ENCODE data around the gene EPHX1. TPM values are rescaled to one million over a fixed set of nuclear protein-coding genes. Genes with fewer than 3 reads are reported as not detected.
"Not testable (repeated sequence)": the region's sequence is repeated elsewhere in the genome, so short reads cannot be mapped to it uniquely, and the experiment has no call there.

EPHX1 gene
- polyA plus RNA-seq, 4 donors = 7.6 to 39.1 (median 16.7) TPM

DNA sequence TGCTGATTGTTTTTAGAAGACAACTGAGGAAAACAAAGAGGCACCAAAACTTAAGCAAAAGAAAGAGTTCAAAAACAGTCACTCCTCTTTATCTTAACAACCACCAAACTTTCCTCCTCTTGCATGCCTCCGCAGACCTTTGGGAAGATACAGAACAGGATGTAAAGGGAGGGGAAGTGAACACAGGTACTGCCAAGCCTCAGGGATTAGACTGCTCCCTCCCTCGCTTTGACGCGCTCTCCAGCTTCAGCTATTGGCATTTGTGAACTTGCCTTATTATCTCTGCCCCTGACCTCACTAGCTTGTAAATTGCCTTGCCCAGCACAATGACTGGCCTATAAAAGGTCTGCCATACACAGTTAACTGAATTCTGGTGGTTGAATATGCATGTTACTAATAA lies 37.1 kb upstream of the EPHX1 start:
- 25 to 41% (median 34%) methylated on average over 4 of the region's 4 CpGs for WGBS, 3 donors
- peak; percentile 29 to 69 for DNase-seq
- peak overlapping the region in 2 of 3 donors; percentile 10 to 25 for H3K27ac ChIP-seq (ENCODE audit: low read depth in 1 of 3, low read length in 2 of 3)
- FAIRE-seq = no peak
- no peaks in the 10 kb centered on the region for H3K9me3 ChIP-seq (ENCODE audit: control insufficient read depth in 2 of 2, insufficient read depth in 1 of 2, low read depth in 1 of 2, low read length in 1 of 2)
- peaks cover 2 to 17% (median 6%) of the 10 kb centered on the region in 3 donors for H3K4me1 ChIP-seq (ENCODE audit: control insufficient read depth in 3 of 3, insufficient read depth in 2 of 3, low read depth in 1 of 3, low read length in 2 of 3)
- no peaks in the 10 kb centered on the region for H3K27me3 ChIP-seq (ENCODE audit: control insufficient read depth in 3 of 3, insufficient read depth in 3 of 3, low read length in 3 of 3)
- no peak overlapping the region for H3K4me3 ChIP-seq (ENCODE audit: low read depth in 1 of 3, low read length in 3 of 3)
- no peaks in the 10 kb centered on the region for H3K36me3 ChIP-seq (ENCODE audit: control insufficient read depth in 3 of 3, insufficient read depth in 2 of 3, low read depth in 1 of 3, low read length in 3 of 3)

DNA sequence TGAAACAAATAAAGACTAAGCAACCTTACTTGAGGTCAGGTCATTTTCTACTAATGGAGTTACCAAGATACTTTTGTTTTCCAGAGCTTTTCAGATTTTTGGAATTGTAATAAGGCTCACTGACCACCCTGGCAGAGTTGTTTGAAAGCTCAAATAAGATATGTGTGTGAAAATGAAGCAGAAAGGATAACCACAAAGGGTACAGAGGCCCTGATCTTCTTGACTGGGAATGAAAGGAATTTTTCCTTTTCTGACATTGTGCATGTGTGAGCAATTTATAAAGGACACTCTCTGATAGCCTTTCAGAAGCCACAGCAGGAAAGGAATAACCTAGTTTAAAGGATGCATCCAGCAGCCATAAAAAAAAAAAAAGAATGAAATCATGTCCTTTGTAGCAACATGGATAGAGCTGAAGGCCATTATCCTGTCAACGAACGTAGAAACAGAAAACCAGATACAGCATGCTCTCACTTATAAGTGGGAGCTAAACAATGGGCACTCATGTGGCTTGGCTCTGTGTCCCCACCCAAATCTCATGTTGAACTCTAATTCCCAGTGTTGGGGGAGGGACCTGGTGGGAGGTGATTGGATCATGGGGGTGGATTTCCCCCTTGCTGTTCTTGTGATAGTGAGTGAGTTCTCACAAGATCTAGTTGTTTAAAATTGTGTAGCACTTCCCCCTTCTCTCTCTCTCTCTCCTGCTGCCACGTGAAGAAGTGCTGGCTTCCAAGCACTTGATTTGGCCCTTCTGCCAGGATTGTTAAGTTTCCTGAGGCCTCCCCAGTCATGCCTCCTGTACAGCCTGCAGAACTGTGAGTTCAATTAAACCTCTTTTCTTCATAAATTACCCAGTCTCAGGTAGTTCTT lies 35.4 kb upstream of the EPHX1 start:
- DNase-seq = no peak
- WGBS, 3 donors = 66 to 89% (median 77%) methylated on average over 3 of the region's 3 CpGs
- Histone ChIP-seq H3K4me3 (ENCODE audit: low read depth in 1 of 3, low read length in 3 of 3) (no peak overlapping the region), H3K4me1 (ENCODE audit: control insufficient read depth in 3 of 3, insufficient read depth in 2 of 3, low read depth in 1 of 3, low read length in 2 of 3) (peaks cover 2 to 20% (median 6%) of the 10 kb centered on the region in 3 donors), H3K9me3 (ENCODE audit: control insufficient read depth in 2 of 2, insufficient read depth in 1 of 2, low read depth in 1 of 2, low read length in 1 of 2) (no peaks in the 10 kb centered on the region), H3K36me3 (ENCODE audit: control insufficient read depth in 3 of 3, insufficient read depth in 2 of 3, low read depth in 1 of 3, low read length in 3 of 3) (no peaks in the 10 kb centered on the region), H3K27ac (ENCODE audit: low read depth in 1 of 3, low read length in 2 of 3) (no peak overlapping the region), H3K27me3 (ENCODE audit: control insufficient read depth in 3 of 3, insufficient read depth in 3 of 3, low read length in 3 of 3) (no peaks in the 10 kb centered on the region)
- FAIRE-seq = no peak

DNA sequence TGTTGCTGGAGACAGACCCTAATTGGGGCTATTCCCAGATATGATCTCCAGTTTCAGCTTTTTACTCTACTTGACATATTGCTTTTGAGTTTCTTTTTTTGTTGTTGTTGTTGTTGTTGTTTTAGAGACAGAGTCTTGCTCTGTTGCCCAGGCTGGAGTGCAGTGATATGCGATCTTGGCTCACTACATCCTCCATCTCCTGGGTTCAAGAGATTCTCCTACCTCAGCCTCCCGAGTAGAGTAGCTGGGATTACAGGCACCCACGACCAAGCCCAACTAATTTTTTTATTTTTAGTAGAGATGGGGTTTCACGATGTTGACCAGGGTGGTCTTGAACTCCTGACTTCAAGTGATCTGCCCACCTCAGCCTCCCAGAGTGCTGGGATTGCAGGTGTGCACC lies 33.6 kb upstream of the EPHX1 start:
- no peak for DNase-seq
- Histone ChIP-seq H3K27me3 (ENCODE audit: control insufficient read depth in 3 of 3, insufficient read depth in 3 of 3, low read length in 3 of 3) (no peaks in the 10 kb centered on the region), H3K9me3 (ENCODE audit: control insufficient read depth in 2 of 2, insufficient read depth in 1 of 2, low read depth in 1 of 2, low read length in 1 of 2) (no peaks in the 10 kb centered on the region), H3K27ac (ENCODE audit: low read depth in 1 of 3, low read length in 2 of 3) (no peak overlapping the region), H3K4me3 (ENCODE audit: low read depth in 1 of 3, low read length in 3 of 3) (no peak overlapping the region), H3K36me3 (ENCODE audit: control insufficient read depth in 3 of 3, insufficient read depth in 2 of 3, low read depth in 1 of 3, low read length in 3 of 3) (peaks cover 0 to 6% (median 0%) of the 10 kb centered on the region in 3 donors), H3K4me1 (ENCODE audit: control insufficient read depth in 3 of 3, insufficient read depth in 2 of 3, low read depth in 1 of 3, low read length in 2 of 3) (peaks cover 4 to 20% (median 6%) of the 10 kb centered on the region in 3 donors)
- FAIRE-seq = no peak
- WGBS, 3 donors = 92 to 95% (median 92%) methylated on average over 4 of the region's 4 CpGs

DNA sequence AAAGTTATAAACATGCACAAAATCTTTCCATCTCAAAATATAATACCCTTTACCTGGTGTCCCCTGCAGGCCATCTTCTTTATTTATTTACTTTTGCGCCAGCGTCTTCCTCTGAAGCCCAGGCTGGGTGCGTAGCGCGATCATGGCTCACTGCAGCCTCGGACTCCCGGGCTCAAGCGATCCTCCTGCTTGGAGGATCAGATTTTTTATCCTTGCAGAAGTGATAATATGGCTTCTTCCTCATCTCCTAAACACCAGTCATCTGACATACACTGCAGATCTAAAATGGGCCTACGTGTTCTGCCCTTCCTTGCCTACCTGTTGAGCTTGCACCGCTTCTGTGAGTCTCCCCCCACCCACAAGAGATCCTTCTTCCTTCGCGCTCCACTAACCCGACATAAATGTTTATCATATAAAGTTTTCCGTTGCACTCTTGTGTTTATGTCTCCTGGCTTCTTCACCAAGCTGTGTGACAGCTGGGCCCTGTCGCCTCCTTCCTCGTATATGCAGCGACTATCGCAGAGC lies 32.8 kb upstream of the EPHX1 start:
- H3K9me3 ChIP-seq (ENCODE audit: control insufficient read depth in 2 of 2, insufficient read depth in 1 of 2, low read depth in 1 of 2, low read length in 1 of 2) = no peaks in the 10 kb centered on the region
- H3K27ac ChIP-seq (ENCODE audit: low read depth in 1 of 3, low read length in 2 of 3) = peak overlapping the region; percentile 47 to 99 (median 66)
- FAIRE-seq (no peak), DNase-seq (no peak)
- no peaks in the 10 kb centered on the region for H3K27me3 ChIP-seq (ENCODE audit: control insufficient read depth in 3 of 3, insufficient read depth in 3 of 3, low read length in 3 of 3)
- H3K36me3 ChIP-seq (ENCODE audit: control insufficient read depth in 3 of 3, insufficient read depth in 2 of 3, low read depth in 1 of 3, low read length in 3 of 3) = peaks cover 0 to 8% (median 0%) of the 10 kb centered on the region in 3 donors
- H3K4me1 ChIP-seq (ENCODE audit: control insufficient read depth in 3 of 3, insufficient read depth in 2 of 3, low read depth in 1 of 3, low read length in 2 of 3) = peaks cover 3 to 16% (median 4%) of the 10 kb centered on the region in 3 donors
- H3K4me3 ChIP-seq (ENCODE audit: low read depth in 1 of 3, low read length in 3 of 3) = peak overlapping the region in 2 of 3 donors; percentile 13 to 82
- WGBS, 3 donors = 18 to 19% (median 18%) methylated on average over 18 of the region's 18 CpGs

DNA sequence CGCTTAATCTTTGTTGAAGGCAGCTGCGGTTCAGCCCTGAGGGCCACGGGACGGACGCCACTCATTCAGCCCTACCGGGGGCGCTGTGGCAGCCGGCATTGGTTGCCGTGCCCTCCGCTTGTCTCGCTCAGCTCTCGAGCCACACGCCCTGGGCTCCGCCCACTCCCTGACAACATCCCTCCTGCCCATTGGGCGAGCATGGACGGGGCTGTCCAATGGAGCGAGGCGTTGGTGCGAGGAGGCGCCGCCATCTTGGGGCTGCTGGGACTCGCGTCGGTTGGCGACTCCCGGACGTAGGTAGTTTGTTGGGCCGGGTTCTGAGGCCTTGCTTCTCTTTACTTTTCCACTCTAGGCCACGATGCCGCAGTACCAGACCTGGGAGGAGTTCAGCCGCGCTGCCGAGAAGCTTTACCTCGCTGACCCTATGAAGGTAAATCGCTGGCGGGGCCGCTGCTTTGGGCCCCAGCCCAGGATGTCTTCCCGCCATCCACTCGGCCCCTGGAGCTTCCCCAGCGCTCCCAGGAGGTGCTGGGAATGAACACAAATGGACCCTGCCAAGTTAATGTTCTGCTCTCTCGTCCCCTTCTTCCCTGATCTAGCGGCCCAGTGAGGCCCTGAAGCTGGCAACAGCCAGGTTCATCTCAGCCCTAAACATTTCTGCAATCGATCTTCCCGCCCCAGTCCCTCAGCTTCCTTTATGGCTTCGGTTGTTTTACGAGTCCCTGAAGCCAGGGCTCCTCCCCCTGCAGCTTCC lies 32.2 kb upstream of the EPHX1 start, which contains the start of gene SRP9:
Gene SRP9, plus strand, starts transcription at position 244 of the 754 bp plus-strand sequence. Its CDS starts 115 bp downstream, at position 359.
- Histone ChIP-seq H3K27ac (ENCODE audit: low read depth in 1 of 3, low read length in 2 of 3) (peak within 1 kb of the TSS; percentile 97 to 99 (median 98)), H3K4me3 (ENCODE audit: low read depth in 1 of 3, low read length in 3 of 3) (peak within 1 kb of the TSS; percentile 71 to 91 (median 82)), H3K36me3 (ENCODE audit: control insufficient read depth in 3 of 3, insufficient read depth in 2 of 3, low read depth in 1 of 3, low read length in 3 of 3) (peaks cover 0 to 10% (median 0%) of the 10 kb centered on the region in 3 donors), H3K9me3 (ENCODE audit: control insufficient read depth in 2 of 2, insufficient read depth in 1 of 2, low read depth in 1 of 2, low read length in 1 of 2) (no peaks in the 10 kb centered on the region), H3K27me3 (ENCODE audit: control insufficient read depth in 3 of 3, insufficient read depth in 3 of 3, low read length in 3 of 3) (no peaks in the 10 kb centered on the region), H3K4me1 (ENCODE audit: control insufficient read depth in 3 of 3, insufficient read depth in 2 of 3, low read depth in 1 of 3, low read length in 2 of 3) (peaks cover 3 to 10% (median 4%) of the 10 kb centered on the region in 3 donors)
- FAIRE-seq (no peak), DNase-seq (peak; percentile 100)
- WGBS, 3 donors = 0% methylated on average over 39 to 46 of the region's 46 CpGs

DNA sequence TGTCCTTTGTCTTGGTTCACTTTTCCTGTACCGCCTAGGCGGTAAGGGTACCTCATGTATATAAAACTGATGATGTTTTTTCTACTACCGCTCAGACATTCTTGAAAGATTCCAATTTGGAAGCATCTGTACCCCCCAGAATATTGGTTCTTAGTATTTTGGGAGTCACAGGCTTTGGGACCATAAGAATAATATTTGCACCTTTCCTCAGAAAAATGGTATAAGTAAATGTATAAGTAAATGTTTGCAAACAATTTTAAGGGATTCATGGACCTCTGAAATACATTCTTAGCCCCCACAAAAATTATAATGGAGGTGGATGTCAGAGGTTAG lies 31.6 kb upstream of the EPHX1 start:
- peaks cover 0 to 10% (median 0%) of the 10 kb centered on the region in 3 donors for H3K36me3 ChIP-seq (ENCODE audit: control insufficient read depth in 3 of 3, insufficient read depth in 2 of 3, low read depth in 1 of 3, low read length in 3 of 3)
- H3K4me3 ChIP-seq (ENCODE audit: low read depth in 1 of 3, low read length in 3 of 3) = peak overlapping the region; percentile 71 to 91 (median 82)
- no peak for FAIRE-seq
- no peaks in the 10 kb centered on the region for H3K9me3 ChIP-seq (ENCODE audit: control insufficient read depth in 2 of 2, insufficient read depth in 1 of 2, low read depth in 1 of 2, low read length in 1 of 2)
- peak overlapping the region; percentile 97 to 99 (median 98) for H3K27ac ChIP-seq (ENCODE audit: low read depth in 1 of 3, low read length in 2 of 3)
- no peaks in the 10 kb centered on the region for H3K27me3 ChIP-seq (ENCODE audit: control insufficient read depth in 3 of 3, insufficient read depth in 3 of 3, low read length in 3 of 3)
- H3K4me1 ChIP-seq (ENCODE audit: control insufficient read depth in 3 of 3, insufficient read depth in 2 of 3, low read depth in 1 of 3, low read length in 2 of 3) = peaks cover 3 to 7% (median 4%) of the 10 kb centered on the region in 3 donors
- WGBS, 3 donors = 0 to 1% (median 0%) methylated on average over 3 of the region's 3 CpGs
- DNase-seq = no peak

DNA sequence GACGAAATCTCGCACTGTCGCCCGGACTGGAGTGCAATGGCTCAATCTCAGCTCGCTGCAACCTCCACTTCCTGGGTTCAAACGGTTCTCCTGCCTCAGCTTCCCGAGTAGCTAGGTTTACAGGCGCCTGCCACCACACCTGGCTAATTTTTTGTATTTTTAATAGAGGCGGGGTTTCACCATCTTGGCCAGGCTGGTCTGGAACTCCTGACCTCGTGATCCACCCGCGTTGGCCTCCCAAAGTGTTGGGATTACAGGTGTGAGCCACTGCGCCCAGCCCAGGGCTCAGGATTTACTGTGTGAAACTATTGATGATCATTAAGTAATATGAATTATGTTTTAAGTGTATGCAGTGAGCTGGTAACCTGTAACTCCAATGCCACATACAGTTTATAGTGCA lies 30.8 kb upstream of the EPHX1 start:
- FAIRE-seq = not testable (repeated sequence)
- WGBS, 3 donors = 12 to 37% (median 17%) methylated on average over 13 of the region's 13 CpGs
- H3K4me3 ChIP-seq (ENCODE audit: low read depth in 1 of 3, low read length in 3 of 3) = peak overlapping the region in 2 of 3 donors; percentile 82 to 91

DNA sequence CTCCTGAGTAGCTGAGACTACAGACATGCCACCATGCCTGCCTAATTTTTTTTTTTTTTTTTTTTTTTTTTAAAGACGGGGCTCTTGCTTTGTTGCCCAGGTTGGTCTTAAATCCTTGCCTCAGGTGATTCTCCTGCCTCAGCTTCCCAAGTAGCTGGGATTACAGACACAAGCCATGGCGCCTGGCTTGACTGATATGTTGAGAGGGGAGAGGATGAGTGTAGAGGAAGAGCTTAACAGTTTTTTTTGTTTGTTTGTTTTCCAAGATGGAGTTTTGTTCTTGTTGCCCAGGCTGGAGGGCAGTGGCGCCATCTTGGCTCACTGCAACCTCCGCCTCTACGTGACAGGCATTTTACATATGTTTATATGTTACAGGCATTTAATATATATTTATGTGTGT lies 29.8 kb upstream of the EPHX1 start:
- no peak overlapping the region for H3K27ac ChIP-seq (ENCODE audit: low read depth in 1 of 3, low read length in 2 of 3)
- H3K4me1 ChIP-seq (ENCODE audit: control insufficient read depth in 3 of 3, insufficient read depth in 2 of 3, low read depth in 1 of 3, low read length in 2 of 3) = peaks cover 3 to 7% (median 4%) of the 10 kb centered on the region in 3 donors
- 85 to 92% (median 90%) methylated on average over 5 of the region's 5 CpGs for WGBS, 3 donors
- no peaks in the 10 kb centered on the region for H3K9me3 ChIP-seq (ENCODE audit: control insufficient read depth in 2 of 2, insufficient read depth in 1 of 2, low read depth in 1 of 2, low read length in 1 of 2)
- peaks cover 0 to 19% (median 5%) of the 10 kb centered on the region in 3 donors for H3K36me3 ChIP-seq (ENCODE audit: control insufficient read depth in 3 of 3, insufficient read depth in 2 of 3, low read depth in 1 of 3, low read length in 3 of 3)
- DNase-seq = no peak
- no peak overlapping the region for H3K4me3 ChIP-seq (ENCODE audit: low read depth in 1 of 3, low read length in 3 of 3)
- no peak for FAIRE-seq
- no peaks in the 10 kb centered on the region for H3K27me3 ChIP-seq (ENCODE audit: control insufficient read depth in 3 of 3, insufficient read depth in 3 of 3, low read length in 3 of 3)

More for the DNA sequence above, 30.8 kb upstream of the EPHX1 start:
- H3K9me3 ChIP-seq (ENCODE audit: control insufficient read depth in 2 of 2, insufficient read depth in 1 of 2, low read depth in 1 of 2, low read length in 1 of 2); H3K27ac ChIP-seq (ENCODE audit: low read depth in 1 of 3, low read length in 2 of 3); DNase-seq; H3K4me1 ChIP-seq (ENCODE audit: control insufficient read depth in 3 of 3, insufficient read depth in 2 of 3, low read depth in 1 of 3, low read length in 2 of 3); H3K36me3 ChIP-seq (ENCODE audit: control insufficient read depth in 3 of 3, insufficient read depth in 2 of 3, low read depth in 1 of 3, low read length in 3 of 3); H3K27me3 ChIP-seq (ENCODE audit: control insufficient read depth in 3 of 3, insufficient read depth in 3 of 3, low read length in 3 of 3): not testable (repeated sequence)
